Measurements from ENCODE around the gene IL13.
"Not testable (repeated sequence)": the region's sequence is repeated elsewhere in the genome, so short reads cannot be mapped to it uniquely, and the experiment has no call there.

IL13 gene

GRCh38 chr5:132688536-132689339 lies 30.8 kb downstream of the IL13 start:
- DNase-seq (ENCODE audit: low read depth in 3 of 3) = peak in 1 of 3 donors; percentile 18

- DNase-seq (ENCODE audit: low read depth in 3 of 3) = no peak
Observed at GRCh38 chr5:132689513-132689912, 31.5 kb downstream of the IL13 start.

GRCh38 chr5:132690156-132690555 lies 32.2 kb downstream of the IL13 start:
- no peak for DNase-seq (ENCODE audit: low read depth in 3 of 3)

DNA sequence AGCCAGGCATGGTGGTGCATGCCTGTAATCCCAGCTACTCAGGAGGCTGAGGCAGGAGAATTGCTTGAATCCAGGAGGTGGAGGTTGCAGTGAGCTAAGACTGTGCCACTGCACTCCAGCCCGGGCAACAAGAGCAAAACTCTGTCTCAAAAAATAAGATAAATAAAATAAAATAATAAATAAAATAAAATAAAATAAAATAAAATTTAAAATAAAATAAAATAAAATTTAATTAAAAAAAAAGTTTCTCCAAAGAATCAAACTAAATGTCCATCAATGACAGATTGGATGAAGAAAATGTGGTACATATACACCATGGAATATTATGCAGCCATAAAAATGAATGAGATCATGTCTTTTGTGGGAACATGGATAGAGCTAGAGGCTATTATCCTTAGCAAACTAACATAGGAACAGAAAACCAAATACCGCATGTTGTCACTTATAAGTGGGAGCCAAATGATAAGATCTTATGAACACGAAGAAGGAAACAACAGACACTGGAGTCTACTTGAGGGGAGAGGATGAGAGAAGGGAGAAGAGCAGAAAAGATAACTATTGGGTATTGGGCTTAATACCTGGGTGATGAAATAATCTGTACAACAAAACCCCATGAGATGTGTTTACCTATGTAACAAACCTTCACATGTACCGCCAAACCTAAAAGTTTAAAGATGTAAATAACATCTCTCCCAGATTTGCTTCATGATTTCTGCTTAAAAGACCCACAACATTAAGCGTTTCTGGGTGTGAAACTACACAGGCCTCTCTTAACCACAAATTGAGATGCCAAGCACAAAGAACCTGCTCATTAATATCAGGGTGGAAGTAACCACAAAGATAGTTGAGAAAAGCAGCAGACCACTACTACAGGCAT lies 34.0 kb downstream of the IL13 start:
- DNase-seq (ENCODE audit: low read depth in 3 of 3) = not testable (repeated sequence)

GRCh38 chr5:132692632-132692967 lies 34.6 kb downstream of the IL13 start:
- DNase-seq (ENCODE audit: low read depth in 3 of 3) = no peak

GRCh38 chr5:132695956-132696355 lies 38.0 kb downstream of the IL13 start:
- no peak for DNase-seq (ENCODE audit: low read depth in 3 of 3)

DNA sequence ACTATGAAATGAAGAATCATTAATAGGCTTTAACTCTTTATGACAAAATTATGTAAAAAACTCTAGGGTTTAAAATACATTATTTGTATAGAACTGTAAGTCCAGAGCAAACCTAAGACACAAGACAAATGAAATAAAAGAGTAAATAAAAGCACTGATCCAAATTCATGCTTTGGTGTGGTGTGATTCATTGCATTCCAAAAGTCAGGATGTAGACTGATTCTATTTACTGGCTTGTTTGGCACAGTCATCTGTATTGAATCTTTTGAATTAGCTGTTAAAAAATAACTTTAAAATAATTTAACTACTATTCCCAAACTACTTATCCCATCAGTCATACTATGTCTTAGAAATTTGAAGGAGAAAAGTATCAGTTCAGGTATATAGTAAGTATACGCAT lies 46.9 kb downstream of the IL13 start:
- DNase-seq (ENCODE audit: low read depth in 3 of 3) = no peak

GRCh38 chr5:132708645-132709044 lies 50.7 kb downstream of the IL13 start:
- no peak for DNase-seq (ENCODE audit: low read depth in 3 of 3)

Measured in stimulated activated CD4-positive, alpha-beta T cell treated with anti-CD3 and anti-CD28 coated beads, TNF-alpha, amount 100 ng/mL, for 48 hours (primary cell).